CD4-positive, CD25-positive, alpha-beta regulatory T cell (primary cell): Measurements from ENCODE around the gene EIF5B. TPM values are rescaled to one million over a fixed set of nuclear protein-coding genes. Genes with fewer than 3 reads are reported as not detected.

Experiments
- ATAC-seq, 2 donors: fragments of 150-1000 bp; cut with Tn5 transposase; one replicate each; pipeline ENCODE4 v1.10.0; 2021; ENCODE audit warnings: low read depth in 2 of 2, moderate number of reproducible peaks in 2 of 2, moderate library complexity in 1 of 2
- DNase-seq, 3 donors: peaks; one replicate each; pipeline versions ENCODE4 v3.0.0 to v3.0.0-alpha.2; 2012 to 2022; ENCODE audit warnings: mixed read lengths in 1 of 3
- H3K27ac ChIP-seq: one replicate; pipeline ENCODE4 v1.7.0; 2013; ENCODE audit warnings: mild to moderate bottlenecking, low read length; ENCODE audit not compliant: insufficient read depth, poor library complexity, severe bottlenecking
- H3K27me3 ChIP-seq: one replicate; pipeline ENCODE4 v1.7.0; 2013; ENCODE audit warnings: low read length; ENCODE audit not compliant: control insufficient read depth, insufficient read depth
- H3K36me3 ChIP-seq: one replicate; pipeline ENCODE4 v1.7.0; 2013; ENCODE audit warnings: mild to moderate bottlenecking, low read length, moderate library complexity; ENCODE audit not compliant: control insufficient read depth, insufficient read depth
- H3K4me1 ChIP-seq: 2 replicates; pipeline ENCODE4 v1.7.0; 2013; ENCODE audit warnings: mild to moderate bottlenecking, low read length; ENCODE audit not compliant: insufficient read depth, control insufficient read depth, poor library complexity, severe bottlenecking
- H3K4me3 ChIP-seq: one replicate; pipeline ENCODE4 v1.7.0; 2013; ENCODE audit warnings: low read depth, mild to moderate bottlenecking, low read length, moderate library complexity
- H3K9me3 ChIP-seq, 2 experiments: 1 replicate in 1 of 2; 2 replicates in 1 of 2; pipeline ENCODE4 v1.7.0; 2013; ENCODE audit warnings: low read length in 2 of 2, mild to moderate bottlenecking in 1 of 2, moderate library complexity in 1 of 2; ENCODE audit not compliant: control insufficient read depth in 2 of 2
- H3K27ac Mint-ChIP-seq, 3 donors: one replicate each; pipeline ENCODE4 v1.8.0; 2020 to 2022; ENCODE audit warnings: mild to moderate bottlenecking in 3 of 3, mixed read lengths in 3 of 3, moderate library complexity in 2 of 3
- H3K27me3 Mint-ChIP-seq: one replicate; pipeline ENCODE4 v1.8.0; 2022; ENCODE audit warnings: mild to moderate bottlenecking, mixed read lengths
- H3K36me3 Mint-ChIP-seq: one replicate; pipeline ENCODE4 v1.8.0; 2020; ENCODE audit warnings: mixed read lengths
- H3K4me1 Mint-ChIP-seq, 4 donors: one replicate each; pipeline ENCODE4 v1.8.0; 2020 to 2022; ENCODE audit warnings: mixed read lengths in 4 of 4, mild to moderate bottlenecking in 1 of 4
- H3K4me3 Mint-ChIP-seq, 4 donors: one replicate each; pipeline ENCODE4 v1.8.0; 2020 to 2022; ENCODE audit warnings: mild to moderate bottlenecking in 4 of 4, mixed read lengths in 4 of 4, moderate library complexity in 3 of 4
- H3K9me3 Mint-ChIP-seq, 7 donors: one replicate each; pipeline ENCODE4 v1.8.0; 2020 to 2022; ENCODE audit warnings: mixed read lengths in 7 of 7, mild to moderate bottlenecking in 3 of 7, moderate library complexity in 2 of 7
- polyA plus RNA-seq, 4 donors: library from polyadenylated mRNA; unstranded; fragments of 300-500 nt; fragmentation: Illumina TruSeq; gene quantifications; one replicate each; pipeline ENCODE4 v1.2.3, GENCODE V29; 2021
- total RNA-seq: library from RNA; stranded (reverse); gene quantifications from one replicate; pipeline ENCODE4 v1.2.3, GENCODE V29; 2022

Gene EIF5B
- total and polyA plus RNA-seq, 5 donors from 2014 or later = 2.9 to 38.0 (median 4.2) TPM

- Histone ChIP-seq H3K27me3 (no peaks in the 10 kb centered on the region), H3K36me3 (peaks cover 75% of the 10 kb centered on the region), H3K4me1 (no peaks in the 10 kb centered on the region), H3K9me3 (no peaks in the 10 kb centered on the region), H3K4me3 (no peak overlapping the region), H3K27ac (no peak overlapping the region)
- DNase-seq (no peak), ATAC-seq (no peak)
- peaks cover 0 to 21% (median 1%) of the 10 kb centered on the region in 4 donors for H3K4me1 Mint-ChIP-seq
- no peak overlapping the region for H3K27ac Mint-ChIP-seq
- H3K4me3 Mint-ChIP-seq = no peak overlapping the region
- H3K27me3 Mint-ChIP-seq = no peaks in the 10 kb centered on the region
- H3K36me3 Mint-ChIP-seq = peaks cover 62% of the 10 kb centered on the region
- H3K9me3 Mint-ChIP-seq = peaks cover 0 to 7% (median 1%) of the 10 kb centered on the region in 7 donors
Measured at GRCh38 chr2:99373144-99373543, 36.0 kb downstream of the EIF5B start.

GRCh38 chr2:99374747-99375146 is 37.6 kb downstream of the EIF5B start:
- Mint-ChIP-seq H3K27me3 (no peaks in the 10 kb centered on the region), H3K9me3 (peaks cover 0 to 7% (median 1%) of the 10 kb centered on the region in 7 donors), H3K27ac (no peak overlapping the region), H3K36me3 (peaks cover 61% of the 10 kb centered on the region), H3K4me3 (no peak overlapping the region), H3K4me1 (peaks cover 0 to 24% (median 1%) of the 10 kb centered on the region in 4 donors)
- peaks cover 78% of the 10 kb centered on the region for H3K36me3 ChIP-seq
- H3K27ac ChIP-seq = no peak overlapping the region
- no peaks in the 10 kb centered on the region for H3K4me1 ChIP-seq
- H3K9me3 ChIP-seq = no peaks in the 10 kb centered on the region
- H3K4me3 ChIP-seq = no peak overlapping the region
- H3K27me3 ChIP-seq = no peaks in the 10 kb centered on the region
- DNase-seq (no peak), ATAC-seq (no peak)

GRCh38 chr2:99376254-99376864 is 39.2 kb downstream of the EIF5B start:
- Mint-ChIP-seq H3K4me1 (peaks cover 0 to 21% (median 1%) of the 10 kb centered on the region in 4 donors), H3K27ac (no peak overlapping the region), H3K4me3 (no peak overlapping the region), H3K9me3 (peaks cover 0 to 7% (median 1%) of the 10 kb centered on the region in 7 donors), H3K36me3 (peaks cover 70% of the 10 kb centered on the region), H3K27me3 (no peaks in the 10 kb centered on the region)
- H3K27ac ChIP-seq = no peak overlapping the region
- H3K4me3 ChIP-seq = no peak overlapping the region
- ATAC-seq (no peak), DNase-seq (no peak)
- no peaks in the 10 kb centered on the region for H3K9me3 ChIP-seq
- no peaks in the 10 kb centered on the region for H3K27me3 ChIP-seq
- H3K36me3 ChIP-seq = peaks cover 84% of the 10 kb centered on the region
- no peaks in the 10 kb centered on the region for H3K4me1 ChIP-seq

GRCh38 chr2:99377879-99378278 is 40.7 kb downstream of the EIF5B start:
- Mint-ChIP-seq H3K36me3 (peaks cover 62% of the 10 kb centered on the region), H3K27ac (peak overlapping the region in 2 of 3 donors; percentile 17 to 34), H3K9me3 (peaks cover 0 to 7% (median 1%) of the 10 kb centered on the region in 7 donors), H3K4me3 (no peak overlapping the region), H3K27me3 (no peaks in the 10 kb centered on the region), H3K4me1 (peaks cover 0 to 19% (median 1%) of the 10 kb centered on the region in 4 donors)
- Histone ChIP-seq H3K36me3 (peaks cover 88% of the 10 kb centered on the region), H3K27me3 (no peaks in the 10 kb centered on the region), H3K4me1 (no peaks in the 10 kb centered on the region), H3K27ac (no peak overlapping the region), H3K9me3 (no peaks in the 10 kb centered on the region), H3K4me3 (no peak overlapping the region)
- ATAC-seq (no peak), DNase-seq (peak in 1 of 3 donors; percentile 20)

GRCh38 chr2:99380376-99381010 is 43.3 kb downstream of the EIF5B start:
- no peaks in the 10 kb centered on the region for H3K9me3 ChIP-seq
- no peak overlapping the region for H3K4me3 ChIP-seq
- ATAC-seq (no peak), DNase-seq (no peak)
- Mint-ChIP-seq H3K4me3 (no peak overlapping the region), H3K9me3 (peaks cover 0 to 1% (median 0%) of the 10 kb centered on the region in 7 donors), H3K27me3 (no peaks in the 10 kb centered on the region), H3K27ac (peak overlapping the region in 1 of 3 donors; percentile 40), H3K4me1 (peaks cover 0 to 15% (median 1%) of the 10 kb centered on the region in 4 donors), H3K36me3 (peaks cover 53% of the 10 kb centered on the region)
- H3K27me3 ChIP-seq = no peaks in the 10 kb centered on the region
- no peak overlapping the region for H3K27ac ChIP-seq
- H3K4me1 ChIP-seq = no peaks in the 10 kb centered on the region
- H3K36me3 ChIP-seq = peaks cover 84% of the 10 kb centered on the region

- H3K36me3 Mint-ChIP-seq = peaks cover 46% of the 10 kb centered on the region
Measured at GRCh38 chr2:99382143-99382542, 45.0 kb downstream of the EIF5B start.

GRCh38 chr2:99386011-99386410 is 48.8 kb downstream of the EIF5B start:
- Histone ChIP-seq H3K36me3 (peaks cover 58% of the 10 kb centered on the region), H3K27ac (no peak overlapping the region), H3K9me3 (no peaks in the 10 kb centered on the region), H3K4me3 (no peak overlapping the region), H3K4me1 (no peaks in the 10 kb centered on the region), H3K27me3 (no peaks in the 10 kb centered on the region)
- DNase-seq = no peak
- Mint-ChIP-seq H3K4me3 (no peak overlapping the region), H3K27me3 (no peaks in the 10 kb centered on the region), H3K36me3 (peaks cover 37% of the 10 kb centered on the region), H3K9me3 (no peaks in the 10 kb centered on the region), H3K27ac (no peak overlapping the region), H3K4me1 (peaks cover 0 to 17% (median 5%) of the 10 kb centered on the region in 4 donors)
- no peak for ATAC-seq

More at GRCh38 chr2:99382143-99382542, 45.0 kb downstream of the EIF5B start:
- Mint-ChIP-seq H3K9me3 (no peaks in the 10 kb centered on the region), H3K4me3 (no peak overlapping the region), H3K4me1 (peaks cover 0 to 9% (median 1%) of the 10 kb centered on the region in 4 donors), H3K27ac (no peak overlapping the region), H3K27me3 (no peaks in the 10 kb centered on the region)
- H3K27me3 ChIP-seq = no peaks in the 10 kb centered on the region
- H3K4me1 ChIP-seq = no peaks in the 10 kb centered on the region
- DNase-seq (no peak), ATAC-seq (no peak)
- H3K27ac ChIP-seq = no peak overlapping the region
- no peak overlapping the region for H3K4me3 ChIP-seq
- peaks cover 78% of the 10 kb centered on the region for H3K36me3 ChIP-seq
- H3K9me3 ChIP-seq = no peaks in the 10 kb centered on the region
